Chondrocyte (in vitro differentiated cells): ENCODE measurements around the gene ELMO1. TPM values are rescaled to one million over a fixed set of nuclear protein-coding genes. Genes with fewer than 3 reads are reported as not detected.

Experiments
- DNase-seq: peaks from one replicate; pipeline ENCODE4 v3.0.0; 2021; ENCODE audit warnings: mixed read lengths, low spot score
- H3K27ac Mint-ChIP-seq: one replicate; pipeline ENCODE4 v1.8.0; 2021; ENCODE audit warnings: mild to moderate bottlenecking, moderate library complexity, mixed read lengths; ENCODE audit not compliant: unreplicated experiment
- H3K27me3 Mint-ChIP-seq: 2 replicates; pipeline ENCODE4 v1.8.0; 2021; ENCODE audit warnings: low read depth, mixed read lengths
- H3K36me3 Mint-ChIP-seq: 2 replicates; pipeline ENCODE4 v1.8.0; 2021; ENCODE audit warnings: low read depth, mixed read lengths
- H3K4me1 Mint-ChIP-seq: 2 replicates; pipeline ENCODE4 v1.8.0; 2021; ENCODE audit warnings: low read depth, mild to moderate bottlenecking, mixed read lengths
- H3K4me3 Mint-ChIP-seq: one replicate; pipeline ENCODE4 v1.8.0; 2021; ENCODE audit warnings: mild to moderate bottlenecking, moderate library complexity, mixed read lengths; ENCODE audit not compliant: unreplicated experiment
- H3K9me3 Mint-ChIP-seq: 2 replicates; pipeline ENCODE4 v1.8.0; 2021; ENCODE audit warnings: low read depth, mixed read lengths
- CTCF ChIP-seq: fragments of 200-600 bp; sonication (generic); IDR thresholded peaks from 2 replicates; pipeline ENCODE4 v1.5.0; 2021; ENCODE audit warnings: antibody characterized with exemption, mild to moderate bottlenecking, moderate library complexity
- total RNA-seq: library from RNA; stranded (reverse); gene quantifications from 3 replicates; pipeline ENCODE4 v1.2.1, GENCODE V29; 2021

ELMO1 gene
- total RNA-seq, 1 donor from 2014 or later: 0.42 TPM

GRCh38 chr7:36986511-36986933 lies 462.1 kb downstream of the ELMO1 start:
- no peaks in the 10 kb centered on the region for H3K9me3 Mint-ChIP-seq
- no peak overlapping the region for H3K4me3 Mint-ChIP-seq
- no peak overlapping the region for H3K27ac Mint-ChIP-seq
- DNase-seq: no peak
- no peaks in the 10 kb centered on the region for H3K4me1 Mint-ChIP-seq
- H3K27me3 Mint-ChIP-seq: peaks cover 34% of the 10 kb centered on the region
- no peaks in the 10 kb centered on the region for H3K36me3 Mint-ChIP-seq
- no peak for TF ChIP-seq CTCF

- Mint-ChIP-seq H3K9me3 (no peaks in the 10 kb centered on the region), H3K27ac (no peak overlapping the region), H3K36me3 (no peaks in the 10 kb centered on the region), H3K4me1 (no peaks in the 10 kb centered on the region), H3K4me3 (no peak overlapping the region), H3K27me3 (peaks cover 34% of the 10 kb centered on the region)
- TF ChIP-seq CTCF: no peak
- DNase-seq: no peak
Measured at GRCh38 chr7:36985866-36986400, 462.7 kb downstream of the ELMO1 start.

GRCh38 chr7:36985316-36985715 lies 463.3 kb downstream of the ELMO1 start:
- Mint-ChIP-seq H3K27me3 (peaks cover 34% of the 10 kb centered on the region), H3K4me1 (no peaks in the 10 kb centered on the region), H3K36me3 (no peaks in the 10 kb centered on the region), H3K27ac (no peak overlapping the region), H3K9me3 (no peaks in the 10 kb centered on the region), H3K4me3 (no peak overlapping the region)
- TF ChIP-seq CTCF: no peak
- no peak for DNase-seq

DNA sequence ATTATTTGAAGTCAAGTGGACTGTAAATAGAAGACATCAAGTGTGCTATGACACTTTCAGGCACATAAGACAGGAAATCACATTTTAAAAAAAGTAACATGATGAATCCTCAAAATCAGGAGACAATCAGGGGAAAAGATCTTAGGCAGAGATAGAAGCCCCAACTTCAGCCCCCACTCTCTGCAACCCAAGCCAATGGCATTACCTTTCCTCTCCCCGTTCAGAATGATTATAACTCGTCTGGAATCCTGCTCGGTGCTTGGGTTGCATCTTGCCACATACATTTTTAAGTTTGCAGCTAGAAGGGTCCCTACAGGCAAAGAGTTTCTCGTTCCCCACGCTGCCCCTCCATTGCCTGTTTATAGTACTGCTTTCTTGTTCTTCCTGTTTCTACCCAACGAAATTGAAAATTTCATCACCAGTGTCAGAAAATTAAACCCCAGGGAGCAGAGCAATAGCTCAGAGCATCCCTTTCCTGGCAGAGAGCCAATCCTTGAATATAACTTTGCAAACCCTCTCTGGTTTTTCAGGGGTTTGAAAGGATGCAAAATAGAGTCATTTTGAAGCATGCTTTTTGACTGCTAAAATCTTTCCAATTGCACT lies 463.9 kb downstream of the ELMO1 start:
- peaks cover 34% of the 10 kb centered on the region for H3K27me3 Mint-ChIP-seq
- no peak for DNase-seq
- H3K4me3 Mint-ChIP-seq: no peak overlapping the region
- no peaks in the 10 kb centered on the region for H3K36me3 Mint-ChIP-seq
- no peak for TF ChIP-seq CTCF
- H3K9me3 Mint-ChIP-seq: no peaks in the 10 kb centered on the region
- no peaks in the 10 kb centered on the region for H3K4me1 Mint-ChIP-seq
- H3K27ac Mint-ChIP-seq: no peak overlapping the region

- no peak for TF ChIP-seq CTCF
- no peaks in the 10 kb centered on the region for H3K4me1 Mint-ChIP-seq
- H3K4me3 Mint-ChIP-seq: no peak overlapping the region
Measured at GRCh38 chr7:36984041-36984521, 464.6 kb downstream of the ELMO1 start.

More at GRCh38 chr7:36984041-36984521, 464.6 kb downstream of the ELMO1 start:
- no peaks in the 10 kb centered on the region for H3K9me3 Mint-ChIP-seq
- no peak overlapping the region for H3K27ac Mint-ChIP-seq
- no peaks in the 10 kb centered on the region for H3K36me3 Mint-ChIP-seq
- peaks cover 32% of the 10 kb centered on the region for H3K27me3 Mint-ChIP-seq
- no peak for DNase-seq
